Osteoblast (primary cell): Measurements from ENCODE around the gene SPN. TPM values are rescaled to one million over a fixed set of nuclear protein-coding genes. Genes with fewer than 3 reads are reported as not detected.
"Not testable (repeated sequence)": the region's sequence is repeated elsewhere in the genome, so short reads cannot be mapped to it uniquely, and the experiment has no call there.

ENCODE experiments used
- DNase-seq: peaks from one replicate; pipeline ENCODE4 v3.0.0; 2011; ENCODE audit warnings: low spot score, mixed read lengths; ENCODE audit not compliant: insufficient read length; ENCODE audit errors: missing footprints
- H2AFZ ChIP-seq: 2 replicates; pipeline ENCODE4 v1.6.0; 2011; ENCODE audit warnings: mild to moderate bottlenecking, low read length
- H3K27ac ChIP-seq: 2 replicates; pipeline ENCODE4 v1.5.1; 2011; ENCODE audit warnings: mild to moderate bottlenecking, low read depth, low read length, moderate library complexity
- H3K27me3 ChIP-seq: 2 replicates; pipeline ENCODE4 v1.6.0; 2012; ENCODE audit warnings: mild to moderate bottlenecking, control low read depth, inconsistent platforms, low read length, moderate library complexity; ENCODE audit not compliant: insufficient read depth
- H3K36me3 ChIP-seq: 2 replicates; pipeline ENCODE4 v1.5.1; 2011; ENCODE audit warnings: mild to moderate bottlenecking, low read length, control low read depth, moderate library complexity; ENCODE audit not compliant: insufficient read depth
- H3K4me1 ChIP-seq: 2 replicates; pipeline ENCODE4 v1.5.1; 2011; ENCODE audit warnings: mild to moderate bottlenecking, low read length, control low read depth, moderate library complexity; ENCODE audit not compliant: insufficient read depth
- H3K4me2 ChIP-seq: 2 replicates; pipeline ENCODE4 v1.6.0; 2011; ENCODE audit warnings: mild to moderate bottlenecking, low read length; ENCODE audit not compliant: insufficient read depth
- H3K4me3 ChIP-seq: fragments of 200-600 bp; sonication (generic); 3 replicates; pipeline ENCODE4 v1.5.1; 2012; ENCODE audit warnings: mild to moderate bottlenecking, low read length, inconsistent platforms; ENCODE audit not compliant: insufficient read depth
- H3K79me2 ChIP-seq: 2 replicates; pipeline ENCODE4 v1.6.0; 2012; ENCODE audit warnings: mild to moderate bottlenecking, low read length, control low read depth, inconsistent platforms; ENCODE audit not compliant: insufficient read depth
- H3K9me3 ChIP-seq: 2 replicates; pipeline ENCODE4 v1.5.1; 2011; ENCODE audit warnings: low read depth, low read length, control low read depth
- H4K20me1 ChIP-seq: 2 replicates; pipeline ENCODE4 v1.6.0; 2012; ENCODE audit warnings: mild to moderate bottlenecking, low read length, control low read depth; ENCODE audit not compliant: insufficient read depth
- CTCF ChIP-seq: IDR thresholded peaks from 2 replicates; pipeline ENCODE4 v1.5.1; 2011; ENCODE audit warnings: mild to moderate bottlenecking, low read depth, low read length, moderate library complexity; ENCODE audit errors: extremely low read depth
- total RNA-seq: library from RNA; depleted of rRNA; stranded (reverse); fragments of >200 nt; gene quantifications from 2 replicates; pipeline ENCODE4 v1.2.3, GENCODE V29; 2012

Gene SPN
- total RNA-seq, 1 donor = under 0.01 TPM

GRCh38 chr16:29664091-29664921, 1.3 kb downstream of the SPN start:
- TF ChIP-seq CTCF = no peak
- H3K4me3 ChIP-seq = no peak overlapping the region
- H3K79me2 ChIP-seq = no peaks in the 10 kb centered on the region
- DNase-seq = peak; percentile 49
- no peaks in the 10 kb centered on the region for H3K4me1 ChIP-seq
- no peaks in the 10 kb centered on the region for H3K36me3 ChIP-seq
- no peaks in the 10 kb centered on the region for H3K9me3 ChIP-seq
- no peak overlapping the region for H3K4me2 ChIP-seq
- H4K20me1 ChIP-seq = no peaks in the 10 kb centered on the region
- H3K27ac ChIP-seq = no peak overlapping the region
- no peaks in the 10 kb centered on the region for H3K27me3 ChIP-seq
- no peak overlapping the region for H2AFZ ChIP-seq

- no peaks in the 10 kb centered on the region for H3K4me1 ChIP-seq
- peak; percentile 23 for DNase-seq
- no peak overlapping the region for H3K4me2 ChIP-seq
- H2AFZ ChIP-seq = no peak overlapping the region
- H3K36me3 ChIP-seq = no peaks in the 10 kb centered on the region
- H4K20me1 ChIP-seq = no peaks in the 10 kb centered on the region
- no peak overlapping the region for H3K4me3 ChIP-seq
- H3K79me2 ChIP-seq = no peaks in the 10 kb centered on the region
- no peaks in the 10 kb centered on the region for H3K9me3 ChIP-seq
- H3K27me3 ChIP-seq = no peaks in the 10 kb centered on the region
- no peak for TF ChIP-seq CTCF
- no peak overlapping the region for H3K27ac ChIP-seq
Measured at GRCh38 chr16:29665294-29666077, 2.4 kb downstream of the SPN start.

GRCh38 chr16:29667322-29667610, 4.2 kb downstream of the SPN start:
- not testable (repeated sequence) for H3K9me3 ChIP-seq, H3K4me2 ChIP-seq, H3K27ac ChIP-seq, H3K79me2 ChIP-seq, H4K20me1 ChIP-seq, H3K36me3 ChIP-seq, DNase-seq, H3K27me3 ChIP-seq, H3K4me3 ChIP-seq, H3K4me1 ChIP-seq, H2AFZ ChIP-seq

GRCh38 chr16:29667755-29668154, 4.7 kb downstream of the SPN start:
- Histone ChIP-seq H3K27me3 (no peaks in the 10 kb centered on the region), H3K4me3 (no peak overlapping the region), H2AFZ (no peak overlapping the region), H3K4me2 (no peak overlapping the region), H4K20me1 (no peaks in the 10 kb centered on the region), H3K9me3 (no peaks in the 10 kb centered on the region), H3K79me2 (no peaks in the 10 kb centered on the region), H3K4me1 (no peaks in the 10 kb centered on the region), H3K27ac (no peak overlapping the region), H3K36me3 (no peaks in the 10 kb centered on the region)
- TF ChIP-seq CTCF = no peak
- DNase-seq = peak; percentile 15
